HG03565 (cell line): ENCODE measurements around the gene SPATA24.
"Not testable (repeated sequence)": the region's sequence is repeated elsewhere in the genome, so short reads cannot be mapped to it uniquely, and the experiment has no call there.

Experiments
- ATAC-seq: cut with Tn5 transposase; IDR thresholded peaks from one replicate; pipeline ENCODE4 v1.9.1; 2021; ENCODE audit warnings: mild to moderate bottlenecking, moderate library complexity; ENCODE audit not compliant: unreplicated experiment

The SPATA24 gene

DNA sequence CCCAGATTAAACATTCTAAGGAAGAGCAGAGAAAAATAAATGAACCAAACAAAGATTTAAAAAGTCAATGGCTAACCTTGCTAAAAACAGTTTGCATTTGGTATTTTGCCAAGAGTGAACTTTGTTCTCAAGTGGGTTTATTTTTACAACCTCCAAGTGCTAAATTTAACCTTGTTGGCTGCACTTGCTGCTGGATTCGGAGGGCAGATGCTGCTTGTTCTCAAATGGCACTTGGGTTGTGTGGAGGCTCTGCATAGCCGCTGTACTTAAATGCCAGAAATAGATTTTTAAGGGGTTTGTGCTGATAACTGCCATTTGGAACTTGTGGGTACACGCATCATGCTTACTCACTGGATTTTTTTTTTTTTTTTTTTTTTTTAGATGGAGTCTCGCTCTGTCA is 13.3 kb upstream of the SPATA24 start:
- no peak for ATAC-seq

DNA sequence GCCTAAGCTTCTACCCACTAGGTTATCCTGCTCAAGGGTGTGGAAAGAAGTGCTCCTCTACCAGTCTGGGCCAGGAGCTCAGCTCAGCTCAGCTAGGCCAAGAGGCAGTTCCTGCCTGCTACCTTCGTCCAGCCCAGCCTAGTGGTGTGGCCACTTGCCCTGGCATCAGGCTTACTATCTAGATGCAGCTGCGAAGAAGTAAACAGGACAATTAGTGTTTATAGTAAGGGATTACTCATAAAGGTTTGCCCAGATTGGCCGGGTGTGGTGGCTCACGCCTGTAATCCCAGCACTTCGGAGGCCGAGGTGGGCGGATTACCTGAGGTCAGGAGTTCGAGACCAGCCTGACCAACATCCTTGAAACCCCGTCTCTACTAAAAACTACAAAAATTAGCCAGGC is 12.8 kb upstream of the SPATA24 start:
- ATAC-seq = no peak

DNA sequence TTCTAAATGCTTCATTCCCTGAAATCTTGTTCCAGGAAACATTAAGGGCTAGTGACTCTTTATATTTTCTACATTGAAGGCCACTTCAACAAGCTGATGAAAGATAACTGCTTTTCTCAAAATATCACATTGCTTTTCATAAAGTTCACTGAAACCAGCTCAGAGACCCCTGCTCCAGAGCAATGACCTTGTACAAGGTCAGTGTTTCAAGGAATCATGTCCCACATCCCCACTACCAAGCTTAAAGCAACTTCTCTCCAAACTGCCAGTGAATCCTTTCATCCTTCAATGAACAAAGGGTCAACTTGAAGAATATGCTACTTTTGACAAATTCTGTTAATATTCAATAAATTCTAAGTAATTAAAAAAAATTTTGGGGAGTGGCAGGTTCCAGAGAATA is 12.0 kb upstream of the SPATA24 start:
- no peak for ATAC-seq

GRCh38 chr5:139415221-139415861 is 11.5 kb upstream of the SPATA24 start:
- ATAC-seq = no peak

DNA sequence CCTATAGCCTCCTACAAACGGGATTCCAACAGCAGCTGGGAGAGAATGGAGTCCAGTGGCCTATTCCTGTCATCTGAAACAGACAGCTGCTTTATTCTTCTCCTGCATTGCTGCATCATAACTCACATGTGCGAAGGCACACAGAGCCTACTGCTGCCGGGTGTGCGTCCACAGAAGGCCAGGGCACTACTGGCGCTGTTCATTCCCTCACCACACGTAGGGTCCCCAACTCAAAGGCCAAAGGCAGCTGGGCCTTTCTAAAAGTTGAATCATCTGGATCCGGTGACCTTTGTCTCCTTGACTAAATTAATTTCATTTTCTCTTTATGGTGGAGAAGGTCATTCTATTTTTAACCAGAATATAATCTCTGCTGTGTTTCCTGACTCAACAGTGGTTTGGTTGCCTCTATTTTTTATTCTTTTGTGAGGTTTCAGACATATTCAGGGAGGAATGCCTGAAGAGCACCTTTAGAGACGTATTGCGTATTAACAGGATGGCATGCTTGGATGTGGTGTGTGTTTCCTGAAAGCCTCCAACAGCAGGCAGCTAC is 10.8 kb upstream of the SPATA24 start:
- ATAC-seq = no peak

GRCh38 chr5:139413963-139414362 is 10.1 kb upstream of the SPATA24 start:
- no peak for ATAC-seq

- ATAC-seq = no peak
These were observed 9.3 kb upstream of the SPATA24 start for GRCh38 chr5:139413153-139413552.

GRCh38 chr5:139410993-139411828 is 7.3 kb upstream of the SPATA24 start:
- ATAC-seq = no peak

DNA sequence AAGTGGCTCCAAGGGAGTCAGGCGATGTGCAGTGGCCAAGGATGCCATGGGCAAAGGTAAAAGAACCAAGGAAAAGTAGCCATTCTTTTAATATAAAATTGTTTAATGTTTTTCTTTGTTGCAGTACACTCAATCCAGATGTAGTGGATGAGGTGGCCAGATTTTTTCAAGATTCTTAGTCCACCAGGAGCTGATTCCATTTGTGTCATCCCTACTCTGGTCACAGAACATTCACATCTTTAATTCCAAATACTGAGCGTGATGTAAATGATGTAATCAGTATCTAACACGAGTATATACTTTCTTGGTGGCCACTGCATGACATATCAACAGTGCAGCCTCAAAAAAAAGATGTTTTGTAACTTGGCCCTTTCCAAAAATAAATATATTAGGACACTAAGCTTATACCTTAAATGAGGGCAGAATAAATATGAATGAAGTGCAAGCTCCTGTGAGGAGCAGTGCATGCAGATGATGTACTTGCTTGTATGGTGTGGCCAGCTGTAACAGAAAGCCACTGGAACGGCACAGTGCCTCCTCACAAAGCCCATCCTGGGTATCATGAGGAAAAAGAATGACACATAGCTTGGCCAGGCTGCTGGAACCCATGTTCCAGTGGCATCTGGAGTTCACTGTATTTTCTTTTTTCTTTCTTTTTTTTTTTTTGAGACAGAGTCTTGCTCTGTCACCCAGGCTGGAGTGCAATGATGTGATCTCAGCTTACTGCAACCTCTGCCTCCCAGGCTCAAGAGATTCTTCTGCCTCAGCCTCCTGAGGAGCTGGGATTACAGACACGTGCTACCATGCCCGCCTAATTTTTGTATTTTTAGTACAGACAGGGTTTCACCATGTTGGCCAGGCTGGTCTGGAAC is 6.5 kb upstream of the SPATA24 start:
- no peak for ATAC-seq

DNA sequence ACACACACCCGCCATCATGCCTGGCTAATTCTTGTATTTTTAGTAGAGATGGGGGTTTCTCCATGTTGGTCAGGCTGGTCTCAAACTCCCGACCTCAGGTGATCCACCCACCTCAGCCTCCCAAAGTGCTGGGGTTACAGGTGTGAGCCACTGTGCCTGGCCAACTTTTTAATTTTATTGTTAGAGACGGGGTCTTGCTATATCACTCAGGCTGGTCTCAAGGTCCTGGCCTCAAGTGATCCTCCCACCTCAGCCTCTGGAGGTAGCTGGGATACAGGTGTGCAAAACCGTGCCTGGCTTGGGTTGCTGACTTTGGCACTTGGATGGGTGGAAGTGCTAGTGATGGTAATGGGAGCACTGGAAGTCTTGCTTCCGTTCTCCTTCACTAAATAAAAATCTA is 5.2 kb upstream of the SPATA24 start:
- ATAC-seq = not testable (repeated sequence)

DNA sequence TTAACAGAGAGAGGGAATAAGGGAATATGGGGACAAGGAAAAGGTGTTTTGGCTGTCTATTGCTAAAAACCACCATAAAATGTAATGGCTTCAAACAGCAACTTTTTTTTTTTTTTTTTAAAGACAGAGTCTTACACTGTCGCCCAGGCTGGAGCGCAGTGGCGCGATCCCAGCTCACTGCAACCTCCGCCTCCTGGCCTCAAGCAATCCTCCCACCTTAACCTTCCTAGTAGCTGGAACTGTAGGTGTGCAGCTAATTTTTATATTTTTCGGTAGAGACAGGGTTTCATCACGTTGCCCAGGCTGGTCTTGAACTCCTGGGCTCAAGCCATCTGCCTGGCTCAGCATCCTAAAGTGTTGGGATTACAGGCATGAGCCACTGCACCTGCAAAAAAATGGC is 4.3 kb upstream of the SPATA24 start:
- ATAC-seq = no peak

GRCh38 chr5:139407517-139407916 is 3.6 kb upstream of the SPATA24 start:
- ATAC-seq = no peak

DNA sequence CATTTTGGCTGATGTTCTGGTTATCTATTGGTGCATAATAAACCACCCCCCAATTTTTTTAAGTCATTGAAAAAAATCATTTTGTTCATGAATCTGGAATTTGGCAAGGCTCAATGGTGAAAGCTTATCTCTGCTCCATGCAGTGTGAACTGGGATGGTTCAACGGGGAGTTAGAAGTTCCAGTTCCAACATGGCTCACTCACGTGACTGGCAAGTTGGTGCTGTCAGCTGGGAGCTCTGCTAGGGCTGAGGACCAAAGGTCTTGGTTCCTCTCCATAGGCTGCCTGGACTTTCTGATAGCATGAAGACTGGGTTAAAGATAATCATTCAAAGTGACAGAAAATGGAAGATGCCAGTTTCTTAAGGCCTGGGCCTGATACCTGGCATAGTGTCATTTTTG is 3.1 kb upstream of the SPATA24 start:
- no peak for ATAC-seq

DNA sequence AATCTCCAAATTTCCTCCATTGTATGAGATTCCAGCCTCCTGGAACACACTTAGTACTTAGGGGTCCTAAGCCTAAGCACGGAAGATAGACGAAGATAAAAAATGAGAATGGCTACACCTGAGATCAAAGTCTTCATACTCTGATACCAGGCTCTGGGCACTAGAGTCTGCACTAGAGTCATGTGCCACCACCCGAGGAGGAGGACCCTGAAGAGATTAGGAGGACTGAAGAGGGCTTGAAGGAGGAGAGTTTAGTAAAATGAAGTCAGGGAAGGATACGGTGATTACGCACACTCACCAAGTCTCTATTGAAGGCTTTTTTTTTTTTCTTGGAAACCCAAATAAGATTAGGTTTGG is 573 bp upstream of the SPATA24 start:
- ATAC-seq = no peak

DNA sequence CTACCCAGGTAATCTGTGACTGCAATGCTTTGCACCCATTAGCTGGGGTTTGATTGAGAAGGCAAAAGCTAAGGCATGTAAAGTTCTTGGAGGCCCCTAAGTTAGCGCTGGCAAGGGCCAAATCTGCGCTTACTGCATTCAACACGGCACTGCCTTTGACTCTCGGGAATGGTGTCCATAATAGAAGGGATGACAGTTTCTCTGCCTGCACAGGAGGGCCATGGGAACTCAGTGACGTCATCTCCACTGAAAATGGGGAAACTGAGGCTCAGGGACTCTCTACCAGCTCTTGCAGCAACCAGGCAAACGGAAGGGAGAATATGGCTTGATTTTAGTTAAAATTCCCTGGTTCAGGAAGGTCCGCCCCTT is 487 bp downstream of the SPATA24 start:
- no peak for ATAC-seq

DNA sequence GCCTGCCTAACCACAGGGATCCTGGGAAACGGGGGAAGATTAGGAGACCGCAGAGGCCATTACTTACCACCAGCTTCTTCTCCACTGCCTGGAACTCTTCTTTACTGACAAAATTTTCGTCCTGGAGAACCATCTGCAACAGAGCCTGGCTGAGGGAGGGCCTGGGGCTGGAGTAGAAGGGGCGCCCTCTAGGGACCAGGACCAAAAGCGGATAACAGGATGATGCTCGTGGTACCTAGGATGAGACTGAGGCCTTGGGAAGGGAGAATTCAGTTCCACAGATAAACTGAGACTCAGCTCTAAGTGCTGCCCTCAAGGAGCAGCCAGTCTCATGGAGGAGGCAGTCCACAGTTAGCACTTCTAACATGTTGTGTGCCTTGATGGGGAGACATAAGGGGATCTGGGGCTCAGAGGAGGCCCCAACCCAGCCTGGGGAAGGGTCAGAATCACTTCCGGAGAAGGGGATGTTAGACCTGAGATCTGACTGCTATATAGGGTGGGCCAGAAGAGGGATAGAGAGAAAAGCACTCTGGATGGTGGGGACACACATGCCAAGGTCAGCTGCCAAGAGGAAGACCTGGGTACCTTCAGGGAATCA is 1.2 kb downstream of the SPATA24 start:
- ATAC-seq = no peak

DNA sequence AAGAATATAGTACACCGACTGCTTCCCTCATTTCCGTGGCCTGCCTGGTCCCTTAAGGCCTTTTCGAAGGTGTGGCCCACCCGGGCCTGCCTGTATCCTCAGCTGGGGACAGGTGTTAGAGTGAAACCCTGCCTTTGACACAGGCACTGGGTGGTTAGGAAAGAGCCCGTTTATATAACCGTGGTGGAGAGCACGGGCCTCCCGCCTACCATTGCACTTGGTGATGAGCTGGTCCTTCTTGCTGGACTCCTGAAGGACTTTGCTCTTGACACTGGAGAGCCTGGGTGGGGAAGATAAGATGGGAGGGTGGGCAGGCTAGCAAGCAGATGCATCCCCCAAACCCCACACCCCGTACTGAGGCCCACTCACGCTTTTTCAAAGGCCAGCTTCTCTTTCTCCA is 2.3 kb downstream of the SPATA24 start:
- no peak for ATAC-seq

DNA sequence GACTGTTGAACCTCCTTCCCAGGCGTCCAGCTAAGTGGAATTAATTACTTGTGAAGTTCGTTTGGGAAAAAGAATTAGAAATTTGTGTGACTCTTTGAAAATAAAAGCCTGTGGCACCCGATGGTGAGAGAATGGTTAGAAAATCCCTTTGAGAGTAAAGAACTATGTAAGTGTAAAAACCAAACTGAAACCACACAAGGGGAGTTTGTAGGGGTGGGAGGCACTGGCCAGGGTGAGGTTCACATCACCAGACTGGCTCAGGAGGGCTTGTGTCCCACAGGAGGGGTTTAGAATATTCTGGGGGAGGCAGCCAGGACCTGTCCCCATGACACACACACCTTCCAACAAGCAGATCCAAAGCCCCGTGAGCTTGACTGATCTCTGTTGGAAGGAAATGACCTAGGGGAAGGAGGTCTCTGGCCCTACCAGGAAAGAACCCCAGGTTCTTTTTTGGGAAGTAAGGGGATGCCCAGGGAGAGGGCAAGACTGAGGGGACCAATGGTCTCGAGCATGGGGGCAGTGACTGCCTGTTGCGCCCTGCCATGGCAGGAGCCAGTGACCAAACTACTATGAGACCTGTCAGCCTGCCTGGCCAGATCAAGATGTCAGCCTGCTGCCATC is 4.3 kb downstream of the SPATA24 start:
- no peak for ATAC-seq

- ATAC-seq = no peak
These were observed 6.0 kb downstream of the SPATA24 start for GRCh38 chr5:139397921-139398320.

- no peak for ATAC-seq
These were observed 7.2 kb downstream of the SPATA24 start for GRCh38 chr5:139396691-139397090.
